IMR-90 (cell line): Measurements from ENCODE around the gene MMP3. TPM values are rescaled to one million over a fixed set of nuclear protein-coding genes. Genes with fewer than 3 reads are reported as not detected.

ENCODE experiments used
- ATAC-seq: fragments of 200-7000 bp; cut with Tn5 transposase; 2 replicates; pipeline ENCODE4 v1.9.1; 2020; ENCODE audit warnings: low read depth, mild to moderate bottlenecking, moderate library complexity
- BruUV-seq: library from RNA; stranded (reverse); fragments of 400-500 nt; replicated peaks from 2 replicates; lab custom pipeline; 2021; lab: Mats Ljungman, UMichigan
- CTCF ChIA-PET: fragments of 300-600 bp; formaldehyde crosslinking; extraction: SDS; loops from one replicate; lab custom pipeline; 2021; ENCODE audit warnings: antibody characterized with exemption; lab: Yijun Ruan, JAX
- POLR2A ChIA-PET: fragments of 300-600 bp; sonication (Branson Sonifier 250); formaldehyde crosslinking; loops from one replicate; lab custom pipeline; 2022; ENCODE audit warnings: antibody characterized with exemption; ENCODE audit not compliant: unreplicated experiment; lab: Charles Lee
- DNase-seq: peaks from one replicate; pipeline ENCODE4 v3.0.0; 2013
- H2AFZ ChIP-seq: replicated peaks from 2 replicates; pipeline ENCODE3; 2013; ENCODE audit warnings: low read length, mild to moderate bottlenecking; ENCODE audit not compliant: poor library complexity
- H2AK5ac ChIP-seq: 2 replicates; pipeline ENCODE4 v1.6.1; 2013; ENCODE audit warnings: low read depth, low read length, inconsistent platforms
- H2AK9ac ChIP-seq: replicated peaks from 2 replicates; pipeline ENCODE3; 2013; ENCODE audit warnings: mild to moderate bottlenecking, low read depth, low read length, moderate library complexity; ENCODE audit not compliant: poor library complexity
- H2BK120ac ChIP-seq: 2 replicates; pipeline ENCODE4 v1.6.1; 2013; ENCODE audit warnings: low read depth, low read length, inconsistent platforms
- H2BK15ac ChIP-seq: 3 replicates; pipeline ENCODE4 v1.6.1; 2013; ENCODE audit warnings: low read depth, low read length, inconsistent platforms
- H2BK20ac ChIP-seq: 2 replicates; pipeline ENCODE4 v1.6.1; 2013; ENCODE audit warnings: low read depth, mild to moderate bottlenecking, inconsistent platforms, low read length, moderate library complexity
- H2BK5ac ChIP-seq: 2 replicates; pipeline ENCODE4 v1.6.1; 2013; ENCODE audit warnings: mild to moderate bottlenecking, low read depth, low read length, inconsistent platforms; ENCODE audit not compliant: poor library complexity, severe bottlenecking
- H3K14ac ChIP-seq: replicated peaks from 2 replicates; pipeline ENCODE4 v1.6.1; 2013; ENCODE audit warnings: low read depth, low read length, inconsistent platforms
- H3K18ac ChIP-seq: 2 replicates; pipeline ENCODE4 v1.6.1; 2013; ENCODE audit warnings: low read depth, low read length, control low read depth
- H3K23ac ChIP-seq: 2 replicates; pipeline ENCODE4 v1.6.1; 2013; ENCODE audit warnings: low read depth, low read length, inconsistent platforms
- H3K27ac ChIP-seq: 2 replicates; pipeline ENCODE4 v1.5.1; 2013; ENCODE audit warnings: mild to moderate bottlenecking, control low read depth, low read length; ENCODE audit not compliant: insufficient read depth
- H3K27me3 ChIP-seq: 2 replicates; pipeline ENCODE4 v1.6.1; 2013; ENCODE audit warnings: low read length; ENCODE audit not compliant: control insufficient read depth, insufficient read depth
- H3K36me3 ChIP-seq: 2 replicates; pipeline ENCODE4 v1.6.1; 2013; ENCODE audit warnings: low read length, mixed read lengths; ENCODE audit not compliant: control insufficient read depth, insufficient read depth
- H3K4ac ChIP-seq: 2 replicates; pipeline ENCODE4 v1.6.1; 2013; ENCODE audit warnings: low read depth, low read length, inconsistent platforms
- H3K4me1 ChIP-seq: 2 replicates; pipeline ENCODE4 v1.6.1; 2013; ENCODE audit warnings: low read length, mixed read lengths; ENCODE audit not compliant: control insufficient read depth, insufficient read depth
- H3K4me2 ChIP-seq: 2 replicates; pipeline ENCODE4 v1.6.1; 2013; ENCODE audit warnings: low read depth, mild to moderate bottlenecking, control low read depth, low read length, moderate library complexity
- H3K4me3 ChIP-seq: 2 replicates; pipeline ENCODE4 v1.5.1; 2013; ENCODE audit warnings: low read depth, mild to moderate bottlenecking, control low read depth, low read length, moderate library complexity; ENCODE audit not compliant: insufficient read depth
- H3K56ac ChIP-seq: 2 replicates; pipeline ENCODE4 v1.6.1; 2013; ENCODE audit warnings: low read length, inconsistent platforms; ENCODE audit not compliant: insufficient read depth; ENCODE audit errors: extremely low read depth
- H3K79me1 ChIP-seq, 2 experiments: 2 replicates each; pipeline ENCODE4 v1.6.1; 2013; ENCODE audit warnings: low read length in 2 of 2, inconsistent platforms in 1 of 2, low read depth in 1 of 2
- H3K9ac ChIP-seq: 2 replicates; pipeline ENCODE4 v1.6.1; 2013; ENCODE audit warnings: low read depth, low read length, control low read depth
- H3K9me1 ChIP-seq: 2 replicates; pipeline ENCODE4 v1.6.1; 2013; ENCODE audit warnings: low read length, inconsistent platforms; ENCODE audit not compliant: insufficient read depth
- H3K9me3 ChIP-seq: 2 replicates; pipeline ENCODE4 v1.6.1; 2013; ENCODE audit warnings: low read length; ENCODE audit not compliant: control insufficient read depth, insufficient read depth
- H4K20me1 ChIP-seq: 2 replicates; pipeline ENCODE4 v1.6.1; 2013; ENCODE audit warnings: low read length, inconsistent platforms; ENCODE audit not compliant: insufficient read depth
- H4K5ac ChIP-seq: 2 replicates; pipeline ENCODE4 v1.6.1; 2013; ENCODE audit warnings: mild to moderate bottlenecking, low read depth, low read length, control low read depth
- H4K8ac ChIP-seq, 2 experiments: 2 replicates each; pipeline ENCODE4 v1.6.1; 2013; ENCODE audit warnings: low read depth in 2 of 2, low read length in 2 of 2, control low read depth in 1 of 2, inconsistent platforms in 1 of 2
- H4K91ac ChIP-seq: 2 replicates; pipeline ENCODE4 v1.6.1; 2013; ENCODE audit warnings: low read depth, low read length, inconsistent platforms; ENCODE audit not compliant: insufficient read depth
- BHLHE40 ChIP-seq: fragments of 150-350 bp; IDR thresholded peaks from 2 replicates; pipeline ENCODE4 v1.6.1; 2016; ENCODE audit warnings: mild to moderate bottlenecking, low read depth, low read length
- CEBPB ChIP-seq: IDR thresholded peaks from 2 replicates; pipeline ENCODE4 v1.6.1; 2012; ENCODE audit warnings: low read depth, low read length, improper control_type of control experiment
- CHD1 ChIP-seq: IDR thresholded peaks from 2 replicates; pipeline ENCODE4 v1.6.1; 2012; ENCODE audit warnings: low read depth, low read length, improper control_type of control experiment
- CTCF ChIP-seq: conservative IDR thresholded peaks from 2 replicates; pipeline ENCODE4 v1.5.1; 2012; ENCODE audit warnings: mild to moderate bottlenecking, low read depth, low read length, improper control_type of control experiment
- FOS ChIP-seq: fragments of 150-350 bp; IDR thresholded peaks from 2 replicates; pipeline ENCODE4 v1.6.1; 2016; ENCODE audit warnings: low read depth, low read length
- MAFK ChIP-seq: IDR thresholded peaks from 2 replicates; pipeline ENCODE4 v1.6.1; 2012; ENCODE audit warnings: low read depth, low read length, improper control_type of control experiment
- MAZ ChIP-seq: IDR thresholded peaks from 2 replicates; pipeline ENCODE4 v1.6.1; 2012; ENCODE audit warnings: low read depth, mild to moderate bottlenecking, low read length, improper control_type of control experiment, moderate library complexity, borderline replicate concordance
- MXI1 ChIP-seq: IDR thresholded peaks from 2 replicates; pipeline ENCODE4 v1.6.1; 2012; ENCODE audit warnings: low read depth, mild to moderate bottlenecking, low read length, moderate library complexity, borderline replicate concordance
- NFE2L2 ChIP-seq: fragments of 150-350 bp; IDR thresholded peaks from 2 replicates; pipeline ENCODE4 v1.6.1; 2016; ENCODE audit warnings: low read depth, mild to moderate bottlenecking, low read length
- POLR2A ChIP-seq: IDR thresholded peaks from 2 replicates; pipeline ENCODE4 v1.6.1; 2012; ENCODE audit warnings: mild to moderate bottlenecking, low read depth, low read length
- RAD21 ChIP-seq: IDR thresholded peaks from 2 replicates; pipeline ENCODE4 v1.6.1; 2012; ENCODE audit warnings: low read length, improper control_type of control experiment
- RCOR1 ChIP-seq: IDR thresholded peaks from 2 replicates; pipeline ENCODE4 v1.6.1; 2012; ENCODE audit warnings: mild to moderate bottlenecking, low read length, improper control_type of control experiment; ENCODE audit not compliant: insufficient replicate concordance
- RFX5 ChIP-seq: IDR thresholded peaks from 2 replicates; pipeline ENCODE4 v1.8.0; 2012; ENCODE audit warnings: low read depth, mild to moderate bottlenecking, low read length, moderate library complexity
- SMC3 ChIP-seq: fragments of 150-350 bp; IDR thresholded peaks from 2 replicates; pipeline ENCODE4 v1.6.1; 2016; ENCODE audit warnings: low read depth, mild to moderate bottlenecking, antibody characterized with exemption, low read length, moderate library complexity
- USF2 ChIP-seq: fragments of 150-350 bp; IDR thresholded peaks from 2 replicates; pipeline ENCODE4 v1.6.1; 2017; ENCODE audit warnings: mild to moderate bottlenecking, antibody characterized with exemption, low read length, low read depth
- WGBS, 2 experiments: methylation state at CpG; one replicate each; pipeline versions ENCODE4 v1.1.5 to v1.1.7; 2013; ENCODE audit warnings: missing lambda C conversion rate in 2 of 2; ENCODE audit not compliant: insufficient read length in 1 of 2; ENCODE audit errors: extremely low coverage in 2 of 2; 5-methylcytosine and 5-hydroxymethylcytosine counted together
- dilution Hi-C: fragments of 300-500 bp; cut with HindIII; formaldehyde crosslinking; loops from one replicate; pipeline ENCODE4 v1.14.3; 2018; ENCODE audit warnings: low sequenced_read_pairs; ENCODE audit not compliant: unreplicated experiment
- in situ Hi-C: fragments of 300-500 bp; cut with MboI; formaldehyde crosslinking; loops from 3 replicates; pipeline ENCODE4 v1.14.3; 2019; ENCODE audit warnings: low sequenced_read_pairs, inconsistent platforms, mixed read lengths
- intact Hi-C: fragments of 100-400 bp; cut with micrococcal nuclease; formaldehyde crosslinking; loops from 2 replicates; pipeline ENCODE4 v1.10.0; 2022
- polyA plus RNA-seq, 3 experiments: library from polyadenylated mRNA; depleted of rRNA; stranded (reverse); fragments of >200 nt; gene quantifications; 2 replicates each; pipeline ENCODE4 v1.2.3, GENCODE V29; 2012; ENCODE audit warnings: low replicate concordance in 1 of 3
- total RNA-seq: library from RNA; depleted of rRNA; stranded (reverse); fragments of >200 nt; gene quantifications from 2 replicates; pipeline ENCODE4 v1.2.3, GENCODE V29; 2012
- TF ChIP-seq, protein P1 (sequence below): fragments of 150-350 bp; IDR thresholded peaks from 2 replicates; pipeline ENCODE4 v1.6.1; 2016; ENCODE audit warnings: low read depth, mild to moderate bottlenecking, low read length, moderate library complexity, borderline replicate concordance

The MMP3 gene
- total and polyA plus RNA-seq, 2 of the 4 experiments (the other 2 are of a cell fraction), result under 0.01 to 0.39 TPM

DNA sequence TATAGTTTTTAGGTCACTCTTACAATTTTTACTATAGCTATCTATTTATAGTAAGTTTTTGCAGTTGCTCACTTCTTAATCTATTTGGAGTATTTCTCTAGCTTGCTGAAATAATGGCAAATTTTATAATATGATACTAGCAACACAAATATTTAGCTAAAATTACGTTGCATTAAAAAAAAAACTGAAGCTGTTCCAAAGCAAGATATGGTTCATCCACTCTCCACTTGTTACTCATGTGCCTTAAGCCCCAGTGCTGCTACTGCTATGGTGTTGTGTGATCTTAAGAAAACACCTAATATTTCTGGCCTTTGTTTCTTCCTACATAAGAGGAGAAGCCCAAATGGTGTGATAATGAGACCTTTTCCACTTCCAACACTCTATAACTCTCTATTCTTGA is 479 bp downstream of the MMP3 start:
- BruUV-seq, result no TSS peak
- Histone ChIP-seq H3K14ac (peak overlapping the region; percentile 78; the same call in 1 of the 2 replicates), H2AFZ (no peak overlapping the region), H3K4me2 (no peak overlapping the region), H3K79me1 (no peaks in the 10 kb centered on the region), H3K36me3 (no peaks in the 10 kb centered on the region), H2BK5ac (no peak overlapping the region), H4K20me1 (no peaks in the 10 kb centered on the region), H3K4me3 (no peak overlapping the region), H2BK120ac (no peak overlapping the region), H2BK15ac (no peak overlapping the region), H2AK5ac (no peak overlapping the region), H3K27me3 (no peaks in the 10 kb centered on the region), H3K4ac (no peak overlapping the region), H4K5ac (no peak overlapping the region), H2BK20ac (no peak overlapping the region), H3K18ac (no peak overlapping the region), H4K91ac (no peak overlapping the region), H3K23ac (no peak overlapping the region), H3K56ac (no peak overlapping the region), H3K4me1 (peaks cover 4% of the 10 kb centered on the region), H4K8ac (no peak overlapping the region), H3K9ac (no peak overlapping the region), H3K9me1 (peaks cover 7% of the 10 kb centered on the region), H3K9me3 (no peaks in the 10 kb centered on the region), H2AK9ac (no peak overlapping the region), H3K27ac (no peak overlapping the region)
- TF ChIP-seq FOS, result no peak
- TF ChIP-seq SMC3, result no peak
- TF ChIP-seq BHLHE40, result no peak
- TF ChIP-seq, protein P1, sequence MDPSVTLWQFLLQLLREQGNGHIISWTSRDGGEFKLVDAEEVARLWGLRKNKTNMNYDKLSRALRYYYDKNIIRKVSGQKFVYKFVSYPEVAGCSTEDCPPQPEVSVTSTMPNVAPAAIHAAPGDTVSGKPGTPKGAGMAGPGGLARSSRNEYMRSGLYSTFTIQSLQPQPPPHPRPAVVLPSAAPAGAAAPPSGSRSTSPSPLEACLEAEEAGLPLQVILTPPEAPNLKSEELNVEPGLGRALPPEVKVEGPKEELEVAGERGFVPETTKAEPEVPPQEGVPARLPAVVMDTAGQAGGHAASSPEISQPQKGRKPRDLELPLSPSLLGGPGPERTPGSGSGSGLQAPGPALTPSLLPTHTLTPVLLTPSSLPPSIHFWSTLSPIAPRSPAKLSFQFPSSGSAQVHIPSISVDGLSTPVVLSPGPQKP, result no peak
- no peak for TF ChIP-seq RFX5
- no peak for TF ChIP-seq MXI1
- no peak for TF ChIP-seq RCOR1
- no peak for TF ChIP-seq MAFK
- TF ChIP-seq MAZ, result no peak
- no peak for TF ChIP-seq POLR2A
- TF ChIP-seq RAD21, result no peak
- TF ChIP-seq USF2, result no peak
- TF ChIP-seq CHD1, result no peak
- TF ChIP-seq CEBPB, result no peak
- no peak for TF ChIP-seq NFE2L2
- no peak for TF ChIP-seq CTCF
- ATAC-seq (peak; percentile 57), DNase-seq (peak; percentile 50)
- no CpG with 5 or more reads among the region's 1 CpG for WGBS, 2 experiments
- dilution Hi-C loops, result no loop called here
- intact Hi-C loops, result no loop called here
- CTCF ChIA-PET, result no interaction called here
- in situ Hi-C loops, result no loop called here
- POLR2A ChIA-PET, result no interaction called here
